K562 (cell line): ENCODE results near the gene CNNM3. TPM values are rescaled to one million over a fixed set of nuclear protein-coding genes. Genes with fewer than 3 reads are reported as not detected.
A peak's percentile ranks its signal among the peaks of the same experiment; 100 is the strongest.

Experiments
- ATAC-seq: fragments of 200-7000 bp; cut with Tn5 transposase; 3 replicates; pipeline ENCODE4 v1.9.1; 2020; ENCODE audit warnings: moderate library complexity
- BruUV-seq: library from RNA; stranded (reverse); fragments of 400-500 nt; replicated peaks from 2 replicates; lab custom pipeline; 2021; lab: Mats Ljungman, UMichigan
- CTCF ChIA-PET: fragments of 300-600 bp; formaldehyde crosslinking; extraction: SDS; loops from one replicate; lab custom pipeline; 2021; ENCODE audit warnings: low intra/inter-chr PET ratio; lab: Yijun Ruan, JAX
- POLR2A ChIA-PET: fragments of 300-600, 350-650 bp; sonication (Branson Sonifier 250); formaldehyde crosslinking; extraction: SDS; loops from one replicate; lab custom pipeline; 2021; ENCODE audit warnings: antibody characterized with exemption, inconsistent platforms; lab: Yijun Ruan, JAX
- DNase-seq, 4 experiments: peaks; one replicate each; pipeline versions ENCODE4 v3.0.0 to v3.0.0-alpha.2; 2011 to 2018; ENCODE audit warnings: low spot score in 3 of 4, mixed read lengths in 3 of 4; ENCODE audit errors: extremely low read depth in 1 of 4
- FAIRE-seq: peaks from 2 replicates; lab custom pipeline; 2011; peaks lifted over from hg19 to GRCh38; lab: Jason Lieb, UNC
- H2AFZ ChIP-seq: 2 replicates; pipeline ENCODE4 v1.6.0; 2011; ENCODE audit warnings: low read depth, low read length, control low read depth, inconsistent platforms
- H3K27ac ChIP-seq: fragments of 200-600 bp; 3 replicates; pipeline ENCODE4 v1.8.0; 2011; ENCODE audit warnings: low read depth, mild to moderate bottlenecking, control low read depth, inconsistent platforms, low read length, moderate library complexity, mixed read lengths; ENCODE audit errors: extremely low read depth
- H3K27me3 ChIP-seq, 2 experiments: fragments of 300-600 bp in 1 of 2; 2 replicates in 1 of 2; 3 replicates in 1 of 2; pipeline versions ENCODE4 v1.6.0 to v1.8.0; 2011; ENCODE audit warnings: inconsistent platforms in 2 of 2, low read length in 2 of 2, mild to moderate bottlenecking in 1 of 2, mixed read lengths in 1 of 2, moderate library complexity in 1 of 2; ENCODE audit not compliant: control insufficient read depth in 2 of 2, insufficient read depth in 2 of 2
- H3K36me3 ChIP-seq: fragments of 300-600 bp; 3 replicates; pipeline ENCODE4 v1.8.0; 2011; ENCODE audit warnings: mild to moderate bottlenecking, low read length, inconsistent platforms; ENCODE audit not compliant: control insufficient read depth, insufficient read depth
- H3K4me1 ChIP-seq, 2 experiments: fragments of 200-600 bp in 1 of 2; replicated peaks in 1 of 2; 2 replicates in 1 of 2; 3 replicates in 1 of 2; pipeline versions ENCODE4 v1.5.1 to v1.8.0; 2011; ENCODE audit warnings: inconsistent platforms in 2 of 2, low read length in 2 of 2, mild to moderate bottlenecking in 1 of 2, mixed read lengths in 1 of 2, moderate library complexity in 1 of 2; ENCODE audit not compliant: control insufficient read depth in 2 of 2, insufficient read depth in 2 of 2
- H3K4me2 ChIP-seq: 2 replicates; pipeline ENCODE4 v1.6.1; 2011; ENCODE audit warnings: low read length, control low read depth, inconsistent platforms, mixed read lengths; ENCODE audit not compliant: insufficient read depth
- H3K4me3 ChIP-seq: fragments of 200-600 bp; sonication (generic), shearing (Covaris generic); 2 replicates; pipeline ENCODE4 v1.5.1; 2016; ENCODE audit warnings: control low read depth, inconsistent platforms
- H3K79me2 ChIP-seq: fragments of 200-600 bp; 3 replicates; pipeline ENCODE4 v1.8.0; 2011; ENCODE audit warnings: low read length, inconsistent platforms; ENCODE audit not compliant: control insufficient read depth, insufficient read depth
- H3K9ac ChIP-seq, 2 experiments: 2 replicates each; pipeline versions ENCODE4 v1.6.0 to v1.6.1; 2011; ENCODE audit warnings: low read depth in 2 of 2, low read length in 2 of 2, control low read depth in 1 of 2, inconsistent platforms in 1 of 2, mild to moderate bottlenecking in 1 of 2, mixed read lengths in 1 of 2; ENCODE audit not compliant: insufficient read depth in 1 of 2
- H3K9me1 ChIP-seq: one replicate; pipeline ENCODE4 v1.6.0; 2011; ENCODE audit warnings: inconsistent platforms, mild to moderate bottlenecking, low read length, moderate library complexity; ENCODE audit not compliant: control insufficient read depth, insufficient read depth
- H3K9me3 ChIP-seq: replicated peaks from 2 replicates; pipeline ENCODE4 v1.5.1; 2011; ENCODE audit warnings: low read depth, low read length, inconsistent platforms; ENCODE audit not compliant: control insufficient read depth, insufficient read depth
- H4K20me1 ChIP-seq: replicated peaks from 2 replicates; pipeline ENCODE4 v1.6.1; 2011; ENCODE audit warnings: low read length, inconsistent platforms, mixed read lengths; ENCODE audit not compliant: control insufficient read depth, insufficient read depth
- CLOCK ChIP-seq: fragments of 250-450 bp; sonication (Bioruptor Pico); IDR thresholded peaks from 2 replicates; pipeline ENCODE4 v1.4.0; 2020; ENCODE audit warnings: mild to moderate bottlenecking, moderate library complexity, borderline replicate concordance
- CTCF ChIP-seq, 3 experiments: IDR thresholded peaks in 2 of 3; conservative IDR thresholded peaks in 1 of 3; 2 replicates each; pipeline ENCODE4 v1.5.1; 2011 to 2012; ENCODE audit warnings: low read length in 3 of 3, mild to moderate bottlenecking in 3 of 3, control low read depth in 2 of 3, improper control_type of control experiment in 1 of 3, inconsistent platforms in 1 of 3, low read depth in 1 of 3, mixed read lengths in 1 of 3, moderate library complexity in 1 of 3; ENCODE audit not compliant: insufficient read depth in 2 of 3
- E2F1 ChIP-seq: sonication (generic); formaldehyde crosslinking; IDR thresholded peaks from 2 replicates; pipeline ENCODE4 v1.8.1; 2023; ENCODE audit warnings: mild to moderate bottlenecking, missing genetic modification reagents, moderate library complexity
- HIVEP1 ChIP-seq: fragments of 250-450 bp; sonication (Bioruptor Pico); IDR thresholded peaks from 2 replicates; pipeline ENCODE4 v1.4.0; 2020; ENCODE audit warnings: mild to moderate bottlenecking
- MCM2 ChIP-seq: fragments of 450-650 bp; IDR thresholded peaks from 2 replicates; pipeline ENCODE4 v1.6.1; 2017; ENCODE audit warnings: low read depth, mild to moderate bottlenecking
- MIER1 ChIP-seq: fragments of 450-650 bp; IDR thresholded peaks from 2 replicates; pipeline ENCODE4 v1.6.1; 2016; ENCODE audit warnings: antibody characterized with exemption, mild to moderate bottlenecking, low read depth
- SRSF9 ChIP-seq: fragments of 200-400 bp; formaldehyde crosslinking; IDR thresholded peaks from 2 replicates; pipeline ENCODE4 v1.6.1; 2017; ENCODE audit warnings: low read depth, low read length, borderline replicate concordance
- ZNF12 ChIP-seq: sonication (generic); formaldehyde crosslinking; IDR thresholded peaks from 2 replicates; pipeline ENCODE4 v1.4.0; 2020; ENCODE audit warnings: mild to moderate bottlenecking, missing genetic modification reagents
- ZNF263 ChIP-seq: sonication (generic); formaldehyde crosslinking; IDR thresholded peaks from 2 replicates; pipeline ENCODE4 v1.8.0; 2022; ENCODE audit warnings: mild to moderate bottlenecking, missing genetic modification reagents, borderline replicate concordance
- ZNF707 ChIP-seq: fragments of 250-450 bp; sonication (Bioruptor Pico); conservative IDR thresholded peaks from 2 replicates; pipeline ENCODE4 v1.8.0; 2022; ENCODE audit warnings: inconsistent platforms, mild to moderate bottlenecking, moderate library complexity
- WGBS: fragments of 100-300 bp; shearing (Covaris generic); methylation state at CpG from one replicate; pipeline ENCODE4 v1.1.6; 2016; ENCODE audit warnings: low coverage, mixed read lengths; ENCODE audit not compliant: insufficient coverage; ENCODE audit errors: missing lambda C conversion rate; 5-methylcytosine and 5-hydroxymethylcytosine counted together
- in situ Hi-C: fragments of 300-500 bp; cut with MboI; formaldehyde crosslinking; loops from 4 replicates; pipeline ENCODE4 v1.15.0; 2018; ENCODE audit warnings: inconsistent platforms, mixed read lengths
- intact Hi-C: fragments of 100-400 bp; cut with micrococcal nuclease; formaldehyde crosslinking; loops from 2 replicates; pipeline ENCODE4 v1.14.2; 2022
- polyA plus RNA-seq, 8 experiments: library from polyadenylated mRNA; depleted of rRNA in 4 of 8; stranded (reverse) in 5 of 8; unstranded in 3 of 8; fragments of >200 nt; fragmentation: Nextera tagmentation in 2 of 8; fragmentation: Illumina TruSeq in 1 of 8; extraction: Ambion mirVana in 2 of 8; extraction: Trizol in 1 of 8; gene quantifications; 2 replicates each; pipeline versions ENCODE4 v1.2.1 to v1.2.3, GENCODE V29; 2011 to 2014; ENCODE audit warnings: inconsistent platforms in 1 of 8, missing spikeins in 1 of 8
- total RNA-seq, 7 experiments: library from RNA; depleted of rRNA in 6 of 7; stranded (reverse); fragments of >200 nt in 6 of 7; fragmentation: Illumina TruSeq in 2 of 7; extraction: Trizol in 2 of 7; gene quantifications; 2 replicates each; pipeline versions ENCODE4 v1.2.1 to v1.2.3, GENCODE V29; 2011 to 2021; ENCODE audit warnings: low replicate concordance in 1 of 7

The CNNM3 gene
- total and polyA plus RNA-seq, 9 of the 15 experiments (the other 6 are each of a cell fraction or from before 2014, with no cell fraction given) = 1.4 to 16.9 (median 6.5) TPM

GRCh38 chr2:96800061-96801004 lies 15.7 kb upstream of the CNNM3 start:
- Histone ChIP-seq H3K4me2 (no peak overlapping the region), H3K9ac (peak overlapping the region in 1 of 2 experiments; percentile 43; a peak in 2 of 4 replicates), H3K36me3 (peaks cover 25% of the 10 kb centered on the region; the same call in 2 of the 3 replicates), H3K27me3 (no peaks in the 10 kb centered on the region), H3K4me3 (no peak overlapping the region), H2AFZ (no peak overlapping the region), H3K9me3 (no peaks in the 10 kb centered on the region), H3K4me1 (peaks cover 0 to 10% of the 10 kb centered on the region in 2 experiments; a peak in 2 of 5 replicates), H4K20me1 (no peaks in the 10 kb centered on the region), H3K9me1 (no peaks in the 10 kb centered on the region), H3K79me2 (no peaks in the 10 kb centered on the region), H3K27ac (no peak overlapping the region)
- intact Hi-C loops = loop anchor here (10.0 kb wide), 1 partner anchor 246 kb away; no protein-coding TSS in a partner anchor
- CTCF ChIA-PET = no interaction called here
- DNase-seq (no peak), FAIRE-seq (no peak), ATAC-seq (peak; percentile 39)
- no TSS peak for BruUV-seq
- POLR2A ChIA-PET = interaction anchor here (1.4 kb wide), 1 partner anchor 13 kb away, joined by 3 read pairs; no protein-coding TSS in a partner anchor
- WGBS = 84% methylated on average over 25 of the region's 27 CpGs
- in situ Hi-C loops = no loop called here
- TF ChIP-seq ZNF263 (CRISPR knock-in tag) (no peak), SRSF9 (no peak), E2F1 (CRISPR knock-in tag) (no peak), CLOCK (CRISPR knock-in tag) (no peak), ZNF707 (no peak), CTCF (IDR thresholded peaks at IDR 0.05 in 2 of 3, conservative IDR thresholded peaks at IDR 0.05 in 1 of 3; ENCODE audit: insufficient read depth in 2 of 3, low read depth in 1 of 3, low read length in 3 of 3) (no peak), MCM2 (no peak), ZNF12 (CRISPR knock-in tag) (no peak), MIER1 (no peak), HIVEP1 (no peak)
